ENCODE measurements around the gene UGT1A6.
"Not testable (repeated sequence)": the region's sequence is repeated elsewhere in the genome, so short reads cannot be mapped to it uniquely, and the experiment has no call there.

Gene UGT1A6

DNA sequence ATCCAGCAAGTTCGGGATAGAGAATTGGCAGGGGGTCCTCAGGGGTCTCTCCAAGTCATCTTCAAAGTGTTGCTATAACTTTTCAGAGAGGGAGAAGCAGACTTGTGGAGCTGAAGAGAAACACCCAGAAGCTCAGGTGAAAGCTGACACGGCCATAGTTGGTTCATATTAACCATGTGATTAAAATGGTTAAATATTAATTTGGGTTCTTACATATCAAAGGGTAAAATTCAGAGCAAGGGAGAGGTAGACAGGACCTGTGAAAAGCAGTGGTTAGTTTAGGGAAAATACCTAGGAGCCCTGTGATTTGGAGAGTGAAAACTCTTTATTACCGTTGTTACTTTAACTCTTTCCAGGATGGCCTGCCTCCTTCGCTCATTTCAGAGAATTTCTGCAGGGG is at the start of gene UGT1A6:
Gene UGT1A6, plus strand, starts transcription at position 243 of the 400 bp plus-strand sequence. Its CDS starts 115 bp downstream, at position 358.
- no peak for DNase-seq

DNA sequence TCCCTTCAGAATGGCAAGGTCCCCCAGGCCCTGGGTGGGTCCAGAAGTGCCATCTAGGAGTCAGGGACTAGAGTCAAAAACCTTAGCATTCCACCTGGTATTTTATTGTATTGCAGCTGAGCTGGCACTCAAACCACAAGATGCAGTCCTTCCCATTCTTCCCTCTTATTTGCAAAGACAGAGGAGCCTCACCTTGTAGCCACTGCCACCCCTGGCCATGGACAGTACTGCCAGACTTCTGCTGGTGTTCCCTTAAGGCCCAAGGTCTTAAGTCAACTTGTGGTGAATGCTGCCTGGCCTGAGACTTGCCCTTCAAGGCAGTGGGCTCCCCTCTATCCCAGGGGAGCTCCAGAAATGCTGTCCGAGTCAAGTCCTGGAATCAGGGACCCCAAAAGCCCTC is 49.6 kb upstream of the UGT1A6 start:
- DNase-seq: no peak

DNA sequence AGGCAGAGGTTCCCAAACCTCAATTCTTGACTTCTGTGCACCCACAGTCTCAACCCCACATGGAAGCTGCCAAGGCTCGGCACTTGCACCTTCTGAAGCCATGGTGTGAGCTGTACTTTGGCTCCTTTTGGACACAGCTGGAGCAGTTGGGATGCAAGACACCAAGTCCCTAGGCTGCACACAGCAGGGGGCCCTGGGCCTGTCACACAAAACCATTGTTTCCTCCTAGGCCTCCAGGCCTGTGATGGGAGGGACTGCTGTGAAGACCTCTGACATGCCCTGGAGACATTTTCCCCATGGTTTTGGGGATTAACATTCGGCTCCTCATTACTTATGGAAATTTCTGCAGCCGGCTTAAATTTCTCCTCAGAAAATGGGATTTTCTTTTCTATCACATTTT is 46.7 kb upstream of the UGT1A6 start:
- DNase-seq: not testable (repeated sequence)

DNA sequence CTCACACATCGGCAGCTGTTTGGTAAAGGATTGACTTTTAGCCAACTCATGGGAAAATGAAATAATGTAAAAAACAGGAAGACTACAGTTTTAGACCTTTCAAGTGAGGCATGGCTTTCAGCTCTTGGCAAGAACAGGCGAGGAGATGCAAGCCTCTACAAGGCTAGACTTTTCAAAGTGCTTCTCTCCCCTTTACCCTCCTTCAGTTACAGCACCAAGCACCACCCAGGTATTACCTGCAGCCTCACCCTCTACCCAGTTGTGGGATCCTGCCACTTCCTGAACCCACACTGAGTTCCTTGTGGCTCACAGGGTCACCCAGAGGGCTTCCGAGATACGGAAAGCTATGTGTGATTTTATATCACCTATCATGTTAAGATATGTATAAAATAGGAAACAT is 41.7 kb upstream of the UGT1A6 start:
- DNase-seq: no peak

DNA sequence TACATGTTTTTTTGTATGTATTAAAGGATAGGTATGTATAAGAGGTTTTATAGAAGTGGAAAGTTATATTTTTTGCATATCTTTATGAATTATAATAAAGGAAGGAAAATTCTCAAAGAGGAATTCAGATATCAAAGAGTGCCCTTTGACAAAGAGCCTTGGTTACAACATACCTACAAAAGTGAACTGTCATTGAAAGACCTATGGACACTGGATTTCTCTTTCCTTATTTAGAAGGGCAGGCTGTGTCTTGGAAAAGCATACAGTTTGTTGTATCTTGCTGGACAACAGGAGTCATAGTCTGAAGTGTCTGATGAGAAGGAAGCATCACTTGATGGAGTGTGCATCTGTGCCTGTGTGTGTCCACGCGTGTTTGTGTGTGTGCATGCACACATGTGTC is 41.3 kb upstream of the UGT1A6 start:
- no peak for DNase-seq

DNA sequence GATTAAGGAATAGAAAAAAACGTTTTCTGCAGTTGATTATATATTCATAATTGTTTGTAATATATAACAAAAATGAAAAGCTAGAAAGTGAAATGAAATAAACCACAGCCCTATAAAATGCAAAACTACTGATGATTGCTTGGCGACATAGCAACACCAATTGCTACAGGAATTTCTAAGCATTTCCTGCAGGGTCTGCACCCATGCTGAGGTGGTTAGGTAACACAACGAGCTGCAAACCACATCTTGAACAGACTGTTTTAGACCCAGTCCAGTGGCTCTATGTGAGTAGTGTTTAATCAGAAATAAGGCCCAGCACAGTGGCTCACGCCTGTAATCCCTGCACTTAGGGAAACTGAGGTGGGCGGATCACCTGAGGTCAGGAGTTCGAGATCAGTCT is 38.2 kb upstream of the UGT1A6 start:
- DNase-seq: no peak

DNA sequence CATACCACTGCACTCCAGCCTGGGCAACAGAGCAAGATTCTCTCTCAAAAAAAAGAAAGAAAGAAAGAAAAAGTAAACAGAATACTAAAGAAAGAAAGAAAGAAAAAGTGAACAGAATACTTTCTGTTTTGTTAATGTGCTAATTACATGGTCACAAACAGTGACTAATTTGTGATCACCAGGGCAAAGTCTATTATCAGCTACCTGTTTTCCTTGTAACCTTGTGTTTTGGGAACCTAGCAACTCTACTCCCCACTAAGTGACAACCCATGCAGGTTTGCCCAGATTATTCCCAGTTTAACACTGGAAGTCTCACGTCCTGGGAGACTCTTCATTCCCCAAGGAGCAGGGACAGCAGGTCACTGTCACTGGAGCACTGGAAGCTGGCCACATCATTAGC is 37.6 kb upstream of the UGT1A6 start:
- no peak for DNase-seq

DNA sequence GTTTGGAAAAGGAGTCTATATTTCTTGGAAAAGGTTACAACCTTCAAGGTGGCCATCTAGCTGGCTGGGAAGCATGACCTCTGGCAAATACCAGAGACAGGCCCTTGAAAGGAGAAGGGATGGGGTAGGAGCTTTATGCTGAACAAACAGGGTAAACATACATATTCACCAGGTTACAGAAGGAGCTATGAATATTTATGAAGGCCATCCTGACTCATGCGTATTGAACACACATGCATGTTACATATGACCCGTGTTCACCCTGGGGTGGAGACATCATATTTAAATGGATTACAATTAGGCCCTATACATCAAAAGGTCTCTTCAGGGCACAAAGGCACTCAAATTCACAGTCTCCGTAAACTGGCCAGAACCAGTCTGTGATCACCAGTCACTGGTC is 36.7 kb upstream of the UGT1A6 start:
- DNase-seq: not testable (repeated sequence)

DNA sequence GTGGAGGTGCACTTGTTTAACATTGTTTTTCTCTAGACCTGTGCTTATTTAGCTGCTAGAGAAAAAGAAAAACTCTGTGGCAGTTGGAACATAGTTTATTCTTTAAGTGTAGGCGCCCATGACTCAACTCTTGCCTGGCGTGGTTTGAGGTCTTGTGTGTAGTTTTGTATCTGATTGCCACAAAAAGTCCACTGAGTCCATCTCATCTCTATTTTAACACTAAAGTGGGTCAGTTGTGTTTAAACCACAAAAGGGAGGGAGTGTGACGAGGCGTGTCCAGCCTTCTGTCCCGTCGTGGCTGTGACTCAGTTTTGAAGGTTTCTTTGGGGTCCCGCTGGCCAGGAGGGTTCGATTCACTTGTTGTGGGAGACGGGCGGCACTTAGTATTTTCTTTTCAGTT is 36.2 kb upstream of the UGT1A6 start:
- no peak for DNase-seq

DNA sequence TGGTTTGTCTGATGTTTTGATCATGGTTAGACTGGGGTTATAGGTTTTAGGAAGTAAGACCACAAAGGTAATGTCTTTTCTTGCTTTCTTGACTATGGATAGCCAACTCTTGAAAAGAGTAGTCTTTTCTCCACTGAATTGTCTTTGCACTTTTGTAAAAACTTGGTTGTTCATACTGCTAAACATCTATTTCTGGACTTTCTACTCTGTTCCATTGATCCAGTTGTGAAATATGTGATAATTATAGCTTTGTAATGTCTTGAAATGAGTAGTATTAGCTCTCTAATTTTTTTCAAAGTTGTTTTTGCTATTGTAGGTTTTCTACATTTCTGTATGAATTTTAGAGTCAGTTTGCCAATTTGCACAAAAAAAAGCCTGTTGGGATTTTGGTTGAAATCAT is 34.1 kb upstream of the UGT1A6 start:
- no peak for DNase-seq

DNA sequence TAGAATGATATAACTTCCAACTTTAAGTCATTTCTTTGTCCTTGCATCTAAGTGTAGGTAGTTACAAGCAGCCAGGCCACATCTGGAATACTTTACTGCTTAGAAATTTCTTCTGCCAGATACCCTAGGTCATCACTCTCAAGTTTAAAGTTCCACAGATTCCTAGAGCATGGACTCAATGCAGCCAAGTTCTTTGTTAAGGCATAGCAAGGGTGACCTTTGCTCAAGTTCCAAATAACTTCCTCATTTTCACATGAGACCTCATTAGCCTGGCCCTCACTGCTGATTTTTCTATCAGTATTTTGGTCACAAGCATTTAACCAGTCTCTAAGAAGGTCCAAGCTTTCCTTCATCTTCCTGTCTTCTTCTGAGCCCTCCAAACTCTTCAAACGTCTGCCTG is 28.8 kb upstream of the UGT1A6 start:
- no peak for DNase-seq

DNA sequence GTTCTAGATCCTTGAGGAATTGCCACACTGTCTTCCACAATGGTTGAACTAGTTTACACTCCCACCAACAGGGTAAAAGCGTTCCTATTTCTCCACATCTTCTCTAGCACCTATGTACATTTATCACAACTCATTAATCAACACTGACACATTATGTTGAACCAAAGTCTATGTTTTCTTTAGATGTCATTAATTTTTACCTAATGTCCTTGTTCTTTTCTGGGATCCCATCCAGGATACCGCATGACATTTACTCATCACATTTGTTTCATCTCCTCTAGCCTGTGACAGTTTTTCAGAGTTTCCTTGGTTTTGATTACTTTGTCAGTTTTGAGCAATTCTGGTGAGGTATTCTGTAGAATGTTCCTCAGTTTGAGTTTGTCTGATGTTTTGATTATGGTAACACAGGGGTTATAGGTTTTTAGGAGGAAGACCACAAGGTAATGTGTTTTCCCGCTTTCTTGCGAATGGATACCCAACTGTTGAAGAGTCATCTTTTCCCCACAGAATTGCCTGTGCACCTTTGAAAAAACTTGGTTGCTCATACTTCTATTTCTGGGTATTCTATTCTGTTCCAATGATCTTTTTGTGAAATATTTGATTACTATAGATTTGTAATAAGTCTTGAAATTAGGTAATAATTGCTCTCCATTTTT is 24.0 kb upstream of the UGT1A6 start:
- DNase-seq: no peak

DNA sequence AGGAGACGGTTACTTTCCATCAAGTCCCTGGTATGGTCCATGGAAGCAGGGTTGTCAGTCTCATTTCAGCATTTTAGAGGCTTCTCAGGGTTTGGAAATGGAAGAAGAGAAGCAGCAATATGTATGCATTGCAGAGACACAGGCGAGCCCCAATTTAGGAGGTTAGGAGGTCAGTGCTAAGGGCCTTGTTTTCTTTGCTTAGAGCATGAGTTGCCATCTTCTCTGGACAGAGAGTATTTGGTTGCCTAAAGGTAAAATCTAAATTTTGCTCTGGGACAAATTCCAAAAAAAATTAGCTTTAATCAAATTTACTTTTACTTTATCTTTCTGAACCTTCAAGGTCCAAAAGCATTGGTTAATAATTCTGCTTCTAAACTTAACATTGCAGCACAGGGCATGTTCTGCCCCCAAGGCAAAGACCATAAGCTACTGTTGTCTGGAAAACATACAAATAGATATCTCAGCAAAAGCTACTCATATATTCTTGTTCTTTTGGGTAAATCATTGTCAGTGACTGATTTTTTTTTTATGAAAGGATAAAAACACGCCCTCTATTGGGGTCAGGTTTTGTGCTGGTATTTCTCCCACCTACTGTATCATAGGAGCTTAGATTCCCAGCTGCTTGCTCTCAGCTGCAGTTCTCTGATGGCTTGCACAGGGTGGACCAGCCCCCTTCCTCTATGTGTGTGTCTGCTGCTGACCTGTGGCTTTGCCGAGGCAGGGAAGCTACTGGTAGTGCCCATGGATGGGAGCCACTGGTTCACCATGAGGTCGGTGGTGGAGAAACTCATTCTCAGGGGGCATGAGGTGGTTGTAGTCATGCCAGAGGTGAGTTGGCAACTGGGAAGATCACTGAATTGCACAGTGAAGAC is 21.2 kb upstream of the UGT1A6 start, which contains the start of gene UGT1A9:
Gene UGT1A9, plus strand, starts transcription at position 609 of the 872 bp plus-strand sequence. Its CDS starts 37 bp downstream, at position 646.
- DNase-seq: no peak

DNA sequence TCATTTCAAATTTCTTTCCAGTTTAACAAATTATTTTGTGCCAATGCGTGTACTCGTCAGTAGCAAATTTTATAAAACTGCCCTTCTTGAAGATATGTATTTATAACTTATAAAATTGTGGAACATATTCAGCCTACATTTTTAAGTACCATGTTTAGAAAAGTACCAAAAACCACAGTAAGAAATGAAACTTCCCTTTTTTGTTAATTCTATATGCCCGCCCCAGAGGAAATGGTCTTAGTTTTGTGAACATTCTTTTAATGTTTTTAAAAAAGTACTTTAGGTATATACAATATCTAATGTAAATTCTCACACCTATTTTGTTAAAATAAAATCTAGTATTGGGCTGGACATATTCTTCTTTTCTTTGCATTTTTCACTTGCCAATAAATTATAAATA is 19.8 kb upstream of the UGT1A6 start:
- no peak for DNase-seq

DNA sequence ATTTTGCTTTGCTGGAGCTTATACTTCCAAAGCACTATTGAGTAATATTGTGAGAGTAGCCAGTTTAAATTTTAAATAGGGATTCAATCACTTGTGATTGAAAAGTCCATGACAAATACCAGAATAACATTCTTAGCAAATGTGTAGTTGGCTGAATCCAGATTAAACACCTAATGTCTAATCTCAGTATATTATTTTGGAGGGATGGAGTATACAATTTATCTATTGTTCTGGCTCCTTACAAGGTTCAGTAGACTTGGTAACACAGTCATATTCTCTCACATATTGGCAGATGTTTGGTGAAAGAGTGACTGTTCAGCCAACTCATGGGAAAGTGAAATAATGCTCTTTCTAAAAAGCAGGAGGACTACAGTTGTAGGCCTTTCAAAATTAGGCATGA is 18.8 kb upstream of the UGT1A6 start:
- no peak for DNase-seq

DNA sequence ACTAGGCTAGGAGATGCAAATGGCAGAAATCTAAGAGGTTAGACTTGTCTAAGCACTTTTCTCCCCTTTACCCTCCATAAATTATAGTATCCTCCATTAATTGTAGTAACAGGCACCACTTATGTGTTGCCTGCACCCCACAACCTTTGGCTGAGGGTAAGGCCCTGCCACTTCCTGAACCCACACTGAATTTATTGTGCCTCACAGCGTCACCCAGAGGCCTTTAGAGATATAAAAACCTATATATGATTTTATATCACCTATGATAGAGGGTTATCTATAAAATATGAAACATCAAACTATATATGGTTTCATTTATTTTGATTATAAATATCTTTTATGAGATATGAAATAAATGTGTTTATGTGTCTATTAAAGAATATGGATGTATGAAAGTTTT is 18.4 kb upstream of the UGT1A6 start:
- no peak for DNase-seq

DNA sequence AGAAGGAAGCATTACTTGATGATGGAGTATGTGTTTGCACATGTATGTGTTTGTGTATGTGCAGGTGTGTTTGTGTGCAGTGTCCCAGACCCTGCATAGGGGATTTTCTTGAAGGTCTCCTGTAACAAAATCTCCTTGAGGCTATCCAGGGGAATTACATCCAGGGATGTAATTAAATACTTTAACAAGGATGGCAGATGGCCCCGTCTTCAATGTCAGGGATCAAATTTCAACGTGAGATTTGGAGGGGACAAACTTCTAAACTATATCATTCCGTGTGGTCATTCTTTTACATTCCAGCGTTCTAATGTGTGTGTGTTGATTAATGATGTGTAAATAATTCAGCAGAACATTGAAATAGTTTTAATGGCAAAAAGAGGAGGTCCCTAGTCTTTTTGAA is 17.7 kb upstream of the UGT1A6 start:
- no peak for DNase-seq

DNA sequence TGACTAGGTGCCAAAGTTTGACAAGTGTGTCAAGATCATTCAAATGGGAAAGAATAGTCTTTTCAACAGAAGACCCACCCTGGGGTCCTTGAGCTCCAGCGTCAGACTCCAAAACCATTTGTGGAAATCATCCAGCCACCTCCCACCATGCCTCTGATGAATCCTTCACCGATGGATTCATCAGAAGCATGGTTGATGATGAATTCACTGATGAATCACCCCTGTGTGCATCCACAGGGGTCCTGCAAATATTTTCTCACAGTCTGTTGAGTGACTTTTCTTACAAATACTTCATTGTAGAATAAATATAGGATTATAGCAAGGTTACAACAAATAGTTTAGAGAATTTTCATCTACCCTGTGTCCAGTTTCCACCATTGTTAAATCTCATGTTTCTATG is 16.6 kb upstream of the UGT1A6 start:
- no peak for DNase-seq

DNA sequence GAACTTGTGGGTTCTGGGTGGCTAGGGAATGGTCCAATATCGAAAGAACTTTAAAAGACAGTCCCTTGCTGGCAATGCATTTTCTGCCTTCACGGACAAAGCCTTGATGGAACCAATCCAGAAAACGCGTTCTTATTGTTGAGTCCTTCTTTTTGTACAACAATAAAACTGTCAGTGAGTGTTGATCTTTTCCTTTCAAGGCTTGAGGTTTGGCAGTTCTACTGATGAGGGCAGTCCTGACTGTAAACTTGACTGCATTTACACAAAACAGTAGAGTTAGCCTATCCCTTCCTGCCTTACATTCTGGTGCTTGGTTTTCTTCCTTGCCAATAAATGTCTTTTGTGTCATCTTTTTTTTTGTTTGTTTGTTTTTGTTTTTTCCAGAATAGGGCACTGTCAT is 13.5 kb upstream of the UGT1A6 start:
- DNase-seq: no peak

DNA sequence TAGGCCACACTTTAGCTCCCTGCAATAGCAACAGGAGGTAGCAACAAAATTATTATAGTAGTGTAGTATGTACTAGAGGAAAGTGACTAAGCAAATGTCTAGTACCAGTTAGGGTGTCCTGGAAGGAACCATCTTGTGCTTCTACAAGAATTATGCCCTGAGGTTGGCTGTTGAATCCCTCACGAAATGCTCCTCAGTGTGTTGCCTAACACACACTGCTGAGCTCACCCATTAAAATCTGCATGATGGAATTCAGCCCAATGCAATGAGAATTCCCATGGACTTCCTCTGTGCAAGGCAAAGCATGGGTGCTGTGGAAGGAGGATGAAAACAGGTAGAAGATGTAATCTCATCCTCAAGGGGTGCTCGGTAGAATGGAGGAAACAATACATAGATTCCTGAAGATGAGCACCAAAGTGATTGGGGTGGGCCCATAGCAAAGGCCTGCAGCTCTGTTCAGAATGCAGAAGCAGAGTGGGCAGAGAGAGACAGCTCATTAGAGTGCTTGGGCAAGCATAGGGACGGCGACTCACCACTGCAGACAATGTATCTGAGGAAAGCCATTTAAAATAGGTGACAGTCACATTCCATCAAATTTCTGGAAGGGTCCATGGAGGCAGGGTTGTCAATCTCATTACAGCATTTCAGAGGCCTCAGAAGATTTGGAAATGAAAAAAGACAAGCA is 12.2 kb upstream of the UGT1A6 start:
- no peak for DNase-seq

DNA sequence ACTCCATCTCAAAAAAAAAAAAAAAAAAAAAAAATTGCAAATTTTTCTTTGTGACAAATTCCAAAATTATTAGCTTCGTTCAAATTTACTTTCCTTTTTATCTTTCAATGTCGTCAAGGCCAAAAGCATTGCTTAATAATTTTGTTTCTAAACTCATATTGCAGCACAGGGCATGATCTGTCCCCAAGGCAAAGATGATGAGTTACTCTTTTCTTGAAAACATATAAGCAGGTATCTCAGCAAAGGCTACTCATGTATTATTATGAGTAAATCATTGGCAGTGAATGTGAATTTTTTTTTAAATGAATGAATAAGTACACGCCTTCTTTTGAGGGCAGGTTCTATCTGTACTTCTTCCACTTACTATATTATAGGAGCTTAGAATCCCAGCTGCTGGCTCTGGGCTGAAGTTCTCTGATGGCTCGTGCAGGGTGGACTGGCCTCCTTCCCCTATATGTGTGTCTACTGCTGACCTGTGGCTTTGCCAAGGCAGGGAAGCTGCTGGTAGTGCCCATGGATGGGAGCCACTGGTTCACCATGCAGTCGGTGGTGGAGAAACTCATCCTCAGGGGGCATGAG is 11.1 kb upstream of the UGT1A6 start, which contains the start of gene UGT1A7:
Gene UGT1A7, plus strand, starts transcription at position 381 of the 579 bp plus-strand sequence. Its CDS starts 37 bp downstream, at position 418.
- DNase-seq: no peak

DNA sequence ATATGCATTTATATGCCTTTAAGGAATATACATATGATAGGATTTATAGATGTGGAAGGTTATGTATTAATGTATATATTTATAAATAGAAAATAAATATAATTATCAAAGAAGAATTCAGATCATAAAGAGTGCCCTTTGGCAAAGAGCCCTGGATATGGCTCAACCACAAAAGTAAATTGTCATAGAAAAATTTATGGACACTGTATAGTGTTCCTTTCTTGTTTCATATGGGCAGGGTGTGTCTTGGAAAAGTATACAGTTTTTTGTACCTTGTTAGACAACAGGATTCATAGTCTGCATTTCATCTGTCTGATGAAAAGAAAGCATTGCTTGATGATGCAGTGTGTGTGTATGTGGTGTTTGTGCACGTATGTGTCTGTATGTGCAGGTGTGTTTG is 8.1 kb upstream of the UGT1A6 start:
- DNase-seq: no peak

DNA sequence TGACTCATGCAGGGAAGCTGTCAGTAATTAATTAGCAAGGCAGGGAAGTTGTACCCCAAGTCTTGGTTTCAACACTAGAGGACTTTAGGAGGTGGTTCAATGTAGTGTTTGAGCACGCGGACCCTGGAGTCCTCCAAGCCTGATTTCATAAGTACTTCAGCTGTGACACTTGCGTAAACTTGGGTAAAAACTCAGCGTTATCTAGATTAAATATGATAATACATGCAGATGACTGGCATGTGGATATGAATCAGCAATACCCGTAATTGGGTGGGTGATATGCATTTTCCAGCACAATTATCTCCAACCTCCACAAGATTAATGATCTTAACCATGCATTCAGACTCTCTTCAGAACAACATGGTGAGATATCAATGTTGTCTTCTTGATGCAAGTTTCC is 5.8 kb upstream of the UGT1A6 start:
- DNase-seq: no peak

All from activated CD8-positive, alpha-beta memory T cell treated with anti-CD3 and anti-CD28 coated beads, Interleukin-2, amount 50 U/mL, for 4 hours (primary cell).